Stimulated activated CD8-positive, alpha-beta memory T cell treated with anti-CD3 and anti-CD28 coated beads, Interleukin-4, amount 100 ng/mL, for 1 hour (primary cell): ENCODE results near the gene THNSL1.
A peak's percentile ranks its signal among the peaks of the same experiment; 100 is the strongest.
"Not testable (repeated sequence)": the region's sequence is repeated elsewhere in the genome, so short reads cannot be mapped to it uniquely, and the experiment has no call there.

ENCODE experiments used
- DNase-seq, 2 donors: peaks; one replicate each; pipeline ENCODE4 v3.0.0-alpha.2; 2020; ENCODE audit warnings: low read depth in 2 of 2, low spot score in 1 of 2

Gene THNSL1

GRCh38 chr10:24998044-24998443 lies 18.4 kb upstream of the THNSL1 start:
- DNase-seq, result no peak

- not testable (repeated sequence) for DNase-seq
These were observed 4.8 kb upstream of the THNSL1 start for GRCh38 chr10:25011591-25011990.

DNA sequence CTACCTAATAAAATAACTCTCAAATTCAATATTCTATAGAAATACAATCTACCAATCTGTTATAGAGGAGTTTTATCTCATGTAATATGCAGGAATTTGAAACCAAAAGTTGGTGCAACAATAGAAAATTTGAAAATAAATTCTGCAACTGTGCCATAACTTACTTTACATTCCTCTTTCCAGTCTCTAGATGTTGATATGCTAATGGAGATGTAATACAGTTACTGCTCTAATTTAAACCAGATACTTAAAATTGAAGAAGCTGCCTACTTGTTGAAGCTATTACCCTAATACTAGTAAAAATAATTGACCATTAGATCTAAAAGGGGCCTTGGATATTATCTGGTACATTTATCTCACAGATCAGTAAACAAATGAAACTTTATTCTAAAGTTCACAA lies 1.8 kb upstream of the THNSL1 start:
- no peak for DNase-seq

- peak; percentile 93 for DNase-seq
These were observed 510 bp upstream of the THNSL1 start, which contains the start of gene ENKUR for GRCh38 chr10:25015828-25016375. TSS of gene ENKUR (minus strand) at chr10:25016158. CDS start at chr10:25015936, 222 bp downstream.

DNA sequence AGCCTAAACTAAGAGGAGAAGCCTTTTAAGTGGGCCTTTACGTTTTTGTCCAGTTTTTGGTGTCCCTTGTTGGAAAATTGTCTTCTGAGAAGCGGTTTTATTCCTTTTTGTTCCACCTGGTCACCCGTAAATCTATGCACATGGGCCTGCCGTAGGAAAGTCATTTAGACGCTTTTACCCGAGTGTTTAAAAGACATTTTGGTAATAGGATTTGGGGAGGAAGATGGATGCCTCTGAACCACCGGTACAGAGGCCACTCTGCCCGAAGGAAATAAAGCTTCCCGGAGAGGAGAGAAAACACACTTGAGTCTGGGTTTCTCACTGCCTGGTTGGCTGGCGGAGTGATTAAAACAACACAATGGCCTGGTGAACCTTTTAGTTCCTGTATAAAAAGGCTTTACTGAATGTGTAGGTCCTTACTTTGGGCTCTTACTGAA lies 760 bp downstream of the THNSL1 start:
- DNase-seq, result no peak

DNA sequence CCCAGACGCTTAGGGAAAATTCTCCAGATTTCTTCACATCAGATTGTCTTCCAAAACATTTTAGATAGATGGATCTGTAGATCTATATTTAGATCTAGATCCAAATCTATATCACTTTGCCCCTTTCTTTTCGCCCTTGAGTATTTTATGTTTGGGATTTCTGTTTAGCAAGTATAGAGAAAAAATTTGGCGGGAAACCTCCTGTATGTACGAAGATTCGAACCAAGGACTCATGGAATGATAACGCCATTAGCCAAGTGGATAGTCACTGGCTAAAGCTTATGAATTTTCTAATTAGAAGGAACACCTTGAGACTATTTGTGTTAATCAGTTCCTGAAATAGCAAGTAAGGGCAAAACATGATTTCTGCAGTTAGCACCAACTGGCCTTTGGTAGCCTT lies 1.2 kb downstream of the THNSL1 start:
- DNase-seq, result no peak

DNA sequence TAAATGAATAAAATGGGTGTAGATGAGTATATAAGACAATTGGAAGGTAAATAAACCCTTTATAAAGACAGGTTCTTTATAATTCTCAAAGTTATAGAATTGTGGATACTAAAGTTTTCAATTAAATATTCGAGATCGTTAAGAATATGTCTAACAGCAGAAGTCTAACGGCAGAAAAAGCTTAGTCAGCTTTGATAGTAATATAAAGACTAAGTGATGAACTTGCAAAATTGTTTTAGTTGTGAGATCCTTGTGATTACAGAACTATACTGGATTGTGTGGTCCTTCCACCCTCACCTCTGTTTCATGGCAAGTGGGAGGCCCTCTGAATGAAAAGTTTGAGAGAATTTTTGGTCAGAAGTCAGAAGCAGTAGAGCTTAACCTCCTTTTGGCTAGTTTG lies 2.3 kb downstream of the THNSL1 start:
- no peak for DNase-seq

DNA sequence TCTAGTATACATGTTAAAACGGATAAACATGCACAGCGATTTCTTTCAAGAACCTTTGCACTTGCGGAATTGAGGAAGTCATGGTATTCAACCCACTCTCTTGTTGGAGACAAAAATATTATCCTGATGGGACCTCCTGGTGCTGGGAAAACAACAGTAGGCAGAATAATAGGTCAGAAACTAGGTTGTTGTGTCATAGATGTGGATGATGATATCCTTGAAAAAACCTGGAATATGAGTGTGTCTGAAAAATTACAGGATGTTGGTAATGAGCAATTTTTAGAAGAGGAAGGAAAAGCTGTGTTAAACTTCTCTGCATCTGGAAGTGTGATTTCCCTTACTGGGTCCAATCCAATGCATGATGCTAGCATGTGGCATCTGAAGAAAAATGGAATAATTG lies 6.9 kb downstream of the THNSL1 start:
- no peak for DNase-seq

DNA sequence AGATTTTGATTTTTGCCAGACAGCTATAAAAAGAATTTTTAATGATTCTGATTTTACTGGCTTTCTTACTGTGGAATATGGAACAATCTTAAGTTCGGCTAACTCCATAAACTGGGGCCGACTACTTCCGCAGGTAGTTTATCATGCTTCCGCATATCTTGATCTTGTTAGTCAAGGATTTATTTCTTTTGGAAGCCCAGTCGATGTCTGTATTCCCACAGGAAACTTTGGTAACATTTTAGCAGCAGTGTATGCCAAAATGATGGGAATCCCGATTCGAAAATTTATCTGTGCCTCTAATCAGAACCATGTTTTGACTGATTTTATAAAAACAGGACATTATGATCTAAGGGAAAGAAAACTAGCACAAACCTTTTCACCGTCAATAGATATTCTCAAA lies 8.1 kb downstream of the THNSL1 start:
- no peak for DNase-seq

GRCh38 chr10:25026463-25026862 lies 10.1 kb downstream of the THNSL1 start:
- DNase-seq, result no peak

DNA sequence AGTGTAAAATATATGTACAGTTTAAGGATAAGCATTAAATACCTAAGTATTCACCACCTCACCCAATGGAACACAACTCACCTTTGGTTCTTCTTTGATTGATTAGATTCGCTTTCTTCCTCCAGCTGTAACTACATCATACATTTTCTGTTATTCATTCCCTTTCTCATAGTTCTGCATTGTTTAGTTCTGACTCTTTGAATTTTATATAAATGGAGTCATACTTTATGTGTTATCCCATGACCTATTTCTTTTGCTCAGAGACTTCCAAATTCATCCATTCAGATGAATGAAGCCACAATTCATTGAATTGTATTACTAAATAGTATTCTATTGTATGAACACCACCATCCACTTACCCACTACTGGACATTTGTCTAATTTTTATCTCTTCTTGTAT lies 12.3 kb downstream of the THNSL1 start:
- no peak for DNase-seq

- DNase-seq, result no peak
These were observed 13.1 kb downstream of the THNSL1 start for GRCh38 chr10:25029519-25029918.

DNA sequence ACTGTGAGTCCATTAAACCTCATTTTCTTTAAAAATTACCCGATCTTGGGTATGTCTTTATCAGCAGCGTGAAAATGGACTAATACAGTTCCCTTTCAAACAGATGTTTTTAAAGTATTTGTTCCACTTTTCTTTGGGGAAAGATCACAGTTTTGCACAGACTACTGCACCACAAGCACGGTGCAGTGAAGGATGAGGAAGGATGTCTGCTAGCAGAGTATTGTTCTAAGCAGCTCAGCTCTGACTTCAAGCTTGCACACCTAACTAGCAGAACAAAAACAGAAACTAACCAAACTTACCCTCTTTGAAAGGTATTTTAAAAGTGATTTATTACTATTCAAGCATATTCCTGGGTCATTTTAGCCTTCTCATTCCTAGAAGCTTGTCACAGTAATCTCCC lies 20.0 kb downstream of the THNSL1 start:
- no peak for DNase-seq

- DNase-seq, result no peak
These were observed 21.9 kb downstream of the THNSL1 start for GRCh38 chr10:25038325-25038724.

DNA sequence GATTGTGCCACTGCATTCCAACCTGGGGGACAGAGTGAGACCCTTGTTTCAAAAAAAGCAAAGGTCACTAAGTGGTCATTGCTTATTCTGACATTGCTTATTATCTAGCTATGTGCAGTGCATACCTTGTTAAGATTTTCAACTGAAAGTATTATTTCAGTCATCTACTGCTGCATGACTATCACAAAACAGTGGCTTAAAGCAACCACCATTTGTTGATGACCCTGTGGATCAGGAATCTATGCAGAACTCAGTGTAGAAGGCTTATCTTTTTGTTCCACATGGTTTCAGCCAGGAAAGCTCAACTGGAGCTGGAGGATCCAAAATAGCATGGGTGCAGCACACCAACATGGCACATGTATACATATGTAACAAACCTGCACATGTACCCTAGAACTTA lies 23.1 kb downstream of the THNSL1 start:
- DNase-seq, result no peak

GRCh38 chr10:25046641-25047040 lies 30.2 kb downstream of the THNSL1 start:
- no peak for DNase-seq

DNA sequence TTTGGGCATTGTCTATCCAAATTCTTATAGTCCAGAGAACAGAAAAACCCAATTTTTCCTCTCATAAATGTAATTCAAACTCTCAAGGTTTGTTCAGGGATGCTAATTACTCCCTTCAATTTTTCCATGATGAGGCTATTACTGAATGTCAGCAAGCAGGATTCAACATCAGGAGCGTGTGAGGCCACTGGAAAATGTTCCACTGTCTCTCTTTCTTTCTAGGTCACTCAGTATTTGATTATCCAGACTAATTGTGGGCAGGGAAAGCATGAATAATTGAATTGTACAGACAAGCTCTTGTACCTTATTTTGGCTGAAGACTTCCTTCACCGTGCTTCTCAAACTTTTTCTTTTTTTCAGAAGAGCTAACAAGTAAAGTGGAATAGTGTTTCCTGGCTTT lies 30.7 kb downstream of the THNSL1 start:
- DNase-seq, result no peak

DNA sequence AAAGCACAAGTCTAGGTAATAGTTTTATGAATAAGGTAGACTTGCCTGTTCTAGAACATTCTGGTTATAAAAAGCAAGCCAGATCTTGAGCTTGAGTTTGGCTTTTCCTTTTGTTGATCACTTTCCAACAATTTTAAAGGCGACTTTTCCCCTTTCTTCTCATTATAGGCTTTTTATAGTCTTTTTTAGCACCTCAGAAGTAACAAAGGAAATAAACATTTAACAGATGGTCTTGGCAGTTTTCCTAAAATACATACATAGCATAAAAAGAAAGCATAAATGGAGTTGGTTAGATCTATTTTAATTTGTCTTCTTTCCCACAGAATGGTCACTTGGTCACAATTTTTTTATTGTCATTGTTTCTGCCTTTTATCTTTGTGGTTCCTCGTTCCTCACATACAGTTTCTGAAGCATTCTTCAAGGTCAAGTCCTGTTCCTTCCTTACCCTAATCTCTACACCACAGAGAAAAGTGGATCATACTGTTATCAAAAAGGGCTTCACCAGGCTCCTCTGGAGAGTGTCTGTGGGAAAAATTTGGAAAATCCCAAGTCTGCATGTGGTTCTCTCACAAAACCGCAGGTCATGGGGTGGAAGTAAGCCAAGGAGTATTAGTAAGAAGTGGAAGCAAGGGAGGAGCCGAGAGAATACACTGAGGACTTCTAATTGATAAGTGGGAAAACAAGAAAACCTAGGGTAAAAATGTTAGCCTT lies 31.3 kb downstream of the THNSL1 start:
- no peak for DNase-seq

- DNase-seq, result no peak
These were observed 32.0 kb downstream of the THNSL1 start for GRCh38 chr10:25048450-25048849.

DNA sequence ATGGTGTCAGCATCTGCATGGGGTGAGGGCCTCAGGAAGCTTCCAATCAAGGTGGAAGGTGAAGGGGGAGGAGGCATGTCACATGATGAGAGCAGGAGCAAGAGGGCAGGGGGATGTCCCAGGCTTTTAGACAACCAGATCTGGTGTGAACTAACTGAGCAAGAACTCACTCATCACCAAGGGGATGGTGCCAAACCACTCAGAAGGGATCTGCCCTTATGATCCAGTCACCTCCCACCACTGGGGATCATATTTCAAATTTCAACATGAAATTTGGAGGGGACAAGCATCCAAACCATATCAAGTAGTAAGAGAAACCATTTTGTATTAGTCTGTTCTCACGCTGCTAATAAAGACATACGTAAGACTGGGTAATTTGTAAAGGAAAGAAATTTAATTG lies 33.6 kb downstream of the THNSL1 start:
- no peak for DNase-seq

- no peak for DNase-seq
These were observed 34.0 kb downstream of the THNSL1 start for GRCh38 chr10:25050402-25050801.

GRCh38 chr10:25052012-25052411 lies 35.6 kb downstream of the THNSL1 start:
- DNase-seq, result no peak

GRCh38 chr10:25056726-25057125 lies 40.3 kb downstream of the THNSL1 start:
- DNase-seq, result no peak
